K562 (cell line): ENCODE results near the gene STK36. TPM values are rescaled to one million over a fixed set of nuclear protein-coding genes. Genes with fewer than 3 reads are reported as not detected.
A peak's percentile ranks its signal among the peaks of the same experiment; 100 is the strongest.

Experiments
- BDP1 ChIP-seq: IDR thresholded peaks from 3 replicates; pipeline ENCODE4 v1.6.1; 2011; ENCODE audit not compliant: insufficient read length, insufficient read depth
- CBFB ChIP-seq: sonication (generic); formaldehyde crosslinking; IDR thresholded peaks from 2 replicates; pipeline ENCODE4 v1.4.0; 2020; ENCODE audit warnings: mild to moderate bottlenecking, missing genetic modification reagents
- CBX2 ChIP-seq: fragments of 200-600 bp; sonication (generic); IDR thresholded peaks from one replicate; pipeline ENCODE4 v1.6.1; 2012; ENCODE audit warnings: mild to moderate bottlenecking, low read length, inconsistent platforms; ENCODE audit not compliant: insufficient read depth, poor library complexity, severe bottlenecking
- CREB1 ChIP-seq, 2 experiments: sonication (generic) in 1 of 2; formaldehyde crosslinking in 1 of 2; IDR thresholded peaks; 2 replicates each; pipeline versions ENCODE4 v1.6.1 to v1.8.0; 2012 to 2022; ENCODE audit warnings: inconsistent platforms in 1 of 2, mild to moderate bottlenecking in 1 of 2, missing genetic modification reagents in 1 of 2, moderate library complexity in 1 of 2
- EGR1 ChIP-seq: fragments of 450-650 bp; conservative IDR thresholded peaks from 2 replicates; pipeline ENCODE4 v1.6.1; 2017; ENCODE audit warnings: mild to moderate bottlenecking
- ELF1 ChIP-seq: fragments of 200-800 bp; sonication (Bioruptor generic); IDR thresholded peaks from 2 replicates; pipeline ENCODE4 v1.6.1; 2016; ENCODE audit warnings: missing genetic modification characterization, missing compliant biosample characterization
- ESRRB ChIP-seq: fragments of 250-450 bp; sonication (Bioruptor Pico); IDR thresholded peaks from 2 replicates; pipeline ENCODE4 v1.5.0; 2020; ENCODE audit warnings: mild to moderate bottlenecking, moderate library complexity, borderline replicate concordance
- FIP1L1 ChIP-seq: fragments of 200-400 bp; formaldehyde crosslinking; IDR thresholded peaks from 2 replicates; pipeline ENCODE4 v1.6.1; 2018; ENCODE audit warnings: mild to moderate bottlenecking, low read depth, low read length; ENCODE audit not compliant: poor library complexity, severe bottlenecking
- FOXK1 ChIP-seq: sonication (generic); formaldehyde crosslinking; IDR thresholded peaks from 2 replicates; pipeline ENCODE4 v1.8.0; 2022; ENCODE audit warnings: missing genetic modification reagents, mild to moderate bottlenecking, borderline replicate concordance
- HMG20B ChIP-seq: fragments of 250-450 bp; sonication (Bioruptor Pico); IDR thresholded peaks from 2 replicates; pipeline ENCODE4 v1.5.0; 2021; ENCODE audit warnings: mild to moderate bottlenecking
- IRF2 ChIP-seq: sonication (generic); formaldehyde crosslinking; IDR thresholded peaks from 2 replicates; pipeline ENCODE4 v1.8.1; 2022; ENCODE audit warnings: mild to moderate bottlenecking, missing genetic modification reagents
- KDM1A ChIP-seq, 2 experiments: fragments of 450-650 bp; IDR thresholded peaks; 2 replicates each; pipeline ENCODE4 v1.6.1; 2016; ENCODE audit warnings: mild to moderate bottlenecking in 2 of 2
- MAZ ChIP-seq, 2 experiments: fragments of 450-650 bp in 1 of 2; sonication (generic) in 1 of 2; formaldehyde crosslinking; IDR thresholded peaks in 1 of 2; conservative IDR thresholded peaks in 1 of 2; 2 replicates each; pipeline versions ENCODE4 v1.4.0 to v1.5.0; 2020; ENCODE audit warnings: mild to moderate bottlenecking in 1 of 2, missing genetic modification reagents in 1 of 2
- MECOM ChIP-seq: fragments of 250-450 bp; sonication (Bioruptor Pico); IDR thresholded peaks from 2 replicates; pipeline ENCODE4 v1.8.0; 2022; ENCODE audit warnings: inconsistent platforms
- NELFE ChIP-seq: IDR thresholded peaks from 2 replicates; pipeline ENCODE4 v1.6.1; 2011; ENCODE audit warnings: mild to moderate bottlenecking; ENCODE audit not compliant: insufficient read depth, insufficient read length
- SMARCC2 ChIP-seq: fragments of 450-650 bp; IDR thresholded peaks from 2 replicates; pipeline ENCODE4 v1.6.1; 2017; ENCODE audit warnings: antibody characterized with exemption, moderate library complexity, mild to moderate bottlenecking, low read depth
- SP1 ChIP-seq: sonication (generic); formaldehyde crosslinking; IDR thresholded peaks from 2 replicates; pipeline ENCODE4 v1.8.1; 2022; ENCODE audit warnings: mild to moderate bottlenecking, missing genetic modification reagents
- ZFX ChIP-seq: sonication (generic); formaldehyde crosslinking; IDR thresholded peaks from 2 replicates; pipeline ENCODE4 v1.8.0; 2022; ENCODE audit warnings: mild to moderate bottlenecking, missing genetic modification reagents, moderate library complexity
- ZNF121 ChIP-seq: sonication (generic); formaldehyde crosslinking; conservative IDR thresholded peaks from 2 replicates; pipeline ENCODE4 v1.8.0; 2022; ENCODE audit warnings: missing genetic modification reagents
- ZNF431 ChIP-seq: sonication (generic); formaldehyde crosslinking; IDR thresholded peaks from 2 replicates; pipeline ENCODE4 v1.8.0; 2022; ENCODE audit warnings: mild to moderate bottlenecking, missing genetic modification reagents
- ZNF717 ChIP-seq: fragments of 250-450 bp; sonication (Bioruptor Pico); IDR thresholded peaks from 2 replicates; pipeline ENCODE4 v1.5.0; 2021
- polyA plus RNA-seq, 8 experiments: library from polyadenylated mRNA; depleted of rRNA in 4 of 8; stranded (reverse) in 5 of 8; unstranded in 3 of 8; fragments of >200 nt; fragmentation: Nextera tagmentation in 2 of 8; fragmentation: Illumina TruSeq in 1 of 8; extraction: Ambion mirVana in 2 of 8; extraction: Trizol in 1 of 8; gene quantifications; 2 replicates each; pipeline versions ENCODE4 v1.2.1 to v1.2.3, GENCODE V29; 2011 to 2014; ENCODE audit warnings: inconsistent platforms in 1 of 8, missing spikeins in 1 of 8
- total RNA-seq, 7 experiments: library from RNA; depleted of rRNA in 6 of 7; stranded (reverse); fragments of >200 nt in 6 of 7; fragmentation: Illumina TruSeq in 2 of 7; extraction: Trizol in 2 of 7; gene quantifications; 2 replicates each; pipeline versions ENCODE4 v1.2.1 to v1.2.3, GENCODE V29; 2011 to 2021; ENCODE audit warnings: low replicate concordance in 1 of 7
- TF ChIP-seq, protein P1 (sequence below): fragments of 250-450 bp; sonication (Bioruptor Pico); IDR thresholded peaks from 2 replicates; pipeline ENCODE4 v1.8.0; 2022; ENCODE audit warnings: inconsistent platforms
- TF ChIP-seq, protein P2 (sequence below): fragments of 250-450 bp; sonication (Bioruptor Pico); IDR thresholded peaks from 2 replicates; pipeline ENCODE4 v1.8.0; 2021; ENCODE audit warnings: mild to moderate bottlenecking, moderate library complexity
- TF ChIP-seq, protein P3 (sequence below): fragments of 450-650 bp; IDR thresholded peaks from 2 replicates; pipeline ENCODE4 v1.6.1; 2014; ENCODE audit warnings: low read depth, mild to moderate bottlenecking, moderate library complexity, borderline replicate concordance

Gene STK36
- total and polyA plus RNA-seq, 9 of the 15 experiments (the other 6 are each of a cell fraction or from before 2014, with no cell fraction given): 3.5 to 12.4 (median 6.7) TPM

DNA sequence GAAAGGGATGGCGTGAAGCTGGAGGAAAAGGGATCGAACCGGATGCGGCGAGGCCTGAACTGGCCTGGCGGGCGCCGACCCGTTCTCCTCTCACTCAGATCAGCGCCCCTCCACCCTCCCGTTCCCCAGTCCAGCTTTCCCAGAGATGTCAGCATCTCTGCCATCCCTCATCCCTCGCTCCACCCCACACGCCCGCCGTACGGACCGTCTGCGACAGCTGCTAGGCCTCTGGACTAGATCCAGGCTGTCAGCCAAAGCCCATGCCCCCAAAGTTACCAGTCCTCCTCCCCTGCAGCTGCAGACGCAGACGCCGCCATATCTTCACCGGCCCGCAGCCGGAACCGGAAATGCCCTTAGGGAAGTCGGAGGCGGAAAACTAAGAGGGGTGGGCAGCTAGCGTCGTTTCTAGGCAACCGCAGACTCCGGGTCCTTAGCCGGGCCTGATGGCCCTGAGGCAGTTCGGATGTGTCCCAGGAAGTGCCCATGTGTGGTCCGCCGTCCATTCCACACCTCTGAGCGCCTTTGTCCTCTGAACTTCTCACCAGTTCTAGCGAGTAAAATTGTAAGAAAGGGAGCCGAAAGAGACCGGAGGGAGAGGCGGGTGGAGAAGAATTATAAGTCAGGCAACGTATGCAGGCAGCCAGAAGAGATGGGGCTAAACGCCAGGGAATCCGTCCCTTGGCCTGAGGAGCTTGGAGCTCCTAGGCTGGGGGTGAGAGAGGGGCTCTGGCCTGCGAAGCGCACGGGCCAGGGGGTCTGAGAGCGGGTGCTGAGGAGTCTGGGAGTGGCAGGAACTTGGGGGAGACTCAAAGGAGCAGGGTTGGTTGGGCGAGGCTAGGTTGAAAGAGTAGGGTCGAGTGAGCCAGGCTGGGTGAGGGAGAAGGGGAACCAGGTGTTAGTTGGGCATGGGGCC, at the start of gene STK36, which contains the start of gene RNF25 (continued):
- TF ChIP-seq ZNF431 (CRISPR knock-in tag): no peak
- TF ChIP-seq, protein P1, sequence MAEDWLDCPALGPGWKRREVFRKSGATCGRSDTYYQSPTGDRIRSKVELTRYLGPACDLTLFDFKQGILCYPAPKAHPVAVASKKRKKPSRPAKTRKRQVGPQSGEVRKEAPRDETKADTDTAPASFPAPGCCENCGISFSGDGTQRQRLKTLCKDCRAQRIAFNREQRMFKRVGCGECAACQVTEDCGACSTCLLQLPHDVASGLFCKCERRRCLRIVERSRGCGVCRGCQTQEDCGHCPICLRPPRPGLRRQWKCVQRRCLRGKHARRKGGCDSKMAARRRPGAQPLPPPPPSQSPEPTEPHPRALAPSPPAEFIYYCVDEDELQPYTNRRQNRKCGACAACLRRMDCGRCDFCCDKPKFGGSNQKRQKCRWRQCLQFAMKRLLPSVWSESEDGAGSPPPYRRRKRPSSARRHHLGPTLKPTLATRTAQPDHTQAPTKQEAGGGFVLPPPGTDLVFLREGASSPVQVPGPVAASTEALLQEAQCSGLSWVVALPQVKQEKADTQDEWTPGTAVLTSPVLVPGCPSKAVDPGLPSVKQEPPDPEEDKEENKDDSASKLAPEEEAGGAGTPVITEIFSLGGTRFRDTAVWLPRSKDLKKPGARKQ (CRISPR knock-in tag): no peak
- peak; percentile 53 for TF ChIP-seq ZFX (CRISPR knock-in tag)
- TF ChIP-seq, protein P2, sequence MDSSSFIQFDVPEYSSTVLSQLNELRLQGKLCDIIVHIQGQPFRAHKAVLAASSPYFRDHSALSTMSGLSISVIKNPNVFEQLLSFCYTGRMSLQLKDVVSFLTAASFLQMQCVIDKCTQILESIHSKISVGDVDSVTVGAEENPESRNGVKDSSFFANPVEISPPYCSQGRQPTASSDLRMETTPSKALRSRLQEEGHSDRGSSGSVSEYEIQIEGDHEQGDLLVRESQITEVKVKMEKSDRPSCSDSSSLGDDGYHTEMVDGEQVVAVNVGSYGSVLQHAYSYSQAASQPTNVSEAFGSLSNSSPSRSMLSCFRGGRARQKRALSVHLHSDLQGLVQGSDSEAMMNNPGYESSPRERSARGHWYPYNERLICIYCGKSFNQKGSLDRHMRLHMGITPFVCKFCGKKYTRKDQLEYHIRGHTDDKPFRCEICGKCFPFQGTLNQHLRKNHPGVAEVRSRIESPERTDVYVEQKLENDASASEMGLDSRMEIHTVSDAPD: no peak
- no peak for TF ChIP-seq ESRRB (CRISPR knock-in tag)
- no peak for TF ChIP-seq NELFE
- TF ChIP-seq, protein P3, sequence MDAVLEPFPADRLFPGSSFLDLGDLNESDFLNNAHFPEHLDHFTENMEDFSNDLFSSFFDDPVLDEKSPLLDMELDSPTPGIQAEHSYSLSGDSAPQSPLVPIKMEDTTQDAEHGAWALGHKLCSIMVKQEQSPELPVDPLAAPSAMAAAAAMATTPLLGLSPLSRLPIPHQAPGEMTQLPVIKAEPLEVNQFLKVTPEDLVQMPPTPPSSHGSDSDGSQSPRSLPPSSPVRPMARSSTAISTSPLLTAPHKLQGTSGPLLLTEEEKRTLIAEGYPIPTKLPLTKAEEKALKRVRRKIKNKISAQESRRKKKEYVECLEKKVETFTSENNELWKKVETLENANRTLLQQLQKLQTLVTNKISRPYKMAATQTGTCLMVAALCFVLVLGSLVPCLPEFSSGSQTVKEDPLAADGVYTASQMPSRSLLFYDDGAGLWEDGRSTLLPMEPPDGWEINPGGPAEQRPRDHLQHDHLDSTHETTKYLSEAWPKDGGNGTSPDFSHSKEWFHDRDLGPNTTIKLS: no peak
- TF ChIP-seq IRF2 (CRISPR knock-in tag): no peak
- TF ChIP-seq MECOM: no peak
- TF ChIP-seq CREB1 (IDR thresholded peaks at IDR 0.05): no peak
- no peak for TF ChIP-seq CREB1 (CRISPR knock-in tag; IDR thresholded peaks at IDR 0.05)
- TF ChIP-seq CBX2: no peak
- TF ChIP-seq ELF1 (tag): peak; percentile 59; the same call in 1 of the 2 replicates
- TF ChIP-seq EGR1: no peak
- TF ChIP-seq ZNF717 (CRISPR knock-in tag): no peak
- peak; percentile 42 to 52; a peak in 2 of 4 replicates for TF ChIP-seq MAZ (CRISPR knock-in tag; conservative IDR thresholded peaks at IDR 0.05 in 1 of 2, IDR thresholded peaks at IDR 0.05 in 1 of 2)
- no peak for TF ChIP-seq SMARCC2
- no peak for TF ChIP-seq ZNF121 (CRISPR knock-in tag)
- no peak for TF ChIP-seq SP1 (CRISPR knock-in tag)
- no peak for TF ChIP-seq CBFB
- TF ChIP-seq HMG20B (CRISPR knock-in tag): no peak
- no peak for TF ChIP-seq KDM1A (IDR thresholded peaks at IDR 0.05)
- TF ChIP-seq FOXK1 (CRISPR knock-in tag): no peak
- no peak for TF ChIP-seq FIP1L1
- no peak for TF ChIP-seq BDP1
